GM12872 (cell line): ENCODE data around the gene IL4R.

Experiments
- TF ChIP-seq, protein P1 (sequence below): IDR thresholded peaks from 3 replicates; pipeline ENCODE4 v1.5.1; 2011; ENCODE audit warnings: low read depth, mild to moderate bottlenecking, low read length, moderate library complexity; ENCODE audit not compliant: insufficient read depth

Gene IL4R

GRCh38 chr16:27313422-27314160 lies at the start of gene IL4R:
Gene IL4R, plus strand, starts transcription at chr16:27313974. Its CDS starts 26,230 bp downstream, at chr16:27340204.
- TF ChIP-seq, protein P1, sequence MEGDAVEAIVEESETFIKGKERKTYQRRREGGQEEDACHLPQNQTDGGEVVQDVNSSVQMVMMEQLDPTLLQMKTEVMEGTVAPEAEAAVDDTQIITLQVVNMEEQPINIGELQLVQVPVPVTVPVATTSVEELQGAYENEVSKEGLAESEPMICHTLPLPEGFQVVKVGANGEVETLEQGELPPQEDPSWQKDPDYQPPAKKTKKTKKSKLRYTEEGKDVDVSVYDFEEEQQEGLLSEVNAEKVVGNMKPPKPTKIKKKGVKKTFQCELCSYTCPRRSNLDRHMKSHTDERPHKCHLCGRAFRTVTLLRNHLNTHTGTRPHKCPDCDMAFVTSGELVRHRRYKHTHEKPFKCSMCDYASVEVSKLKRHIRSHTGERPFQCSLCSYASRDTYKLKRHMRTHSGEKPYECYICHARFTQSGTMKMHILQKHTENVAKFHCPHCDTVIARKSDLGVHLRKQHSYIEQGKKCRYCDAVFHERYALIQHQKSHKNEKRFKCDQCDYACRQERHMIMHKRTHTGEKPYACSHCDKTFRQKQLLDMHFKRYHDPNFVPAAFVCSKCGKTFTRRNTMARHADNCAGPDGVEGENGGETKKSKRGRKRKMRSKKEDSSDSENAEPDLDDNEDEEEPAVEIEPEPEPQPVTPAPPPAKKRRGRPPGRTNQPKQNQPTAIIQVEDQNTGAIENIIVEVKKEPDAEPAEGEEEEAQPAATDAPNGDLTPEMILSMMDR, result no peak

GRCh38 chr16:27264151-27264550 lies 49.6 kb upstream of the IL4R start:
- TF ChIP-seq, protein P1, result no peak

DNA sequence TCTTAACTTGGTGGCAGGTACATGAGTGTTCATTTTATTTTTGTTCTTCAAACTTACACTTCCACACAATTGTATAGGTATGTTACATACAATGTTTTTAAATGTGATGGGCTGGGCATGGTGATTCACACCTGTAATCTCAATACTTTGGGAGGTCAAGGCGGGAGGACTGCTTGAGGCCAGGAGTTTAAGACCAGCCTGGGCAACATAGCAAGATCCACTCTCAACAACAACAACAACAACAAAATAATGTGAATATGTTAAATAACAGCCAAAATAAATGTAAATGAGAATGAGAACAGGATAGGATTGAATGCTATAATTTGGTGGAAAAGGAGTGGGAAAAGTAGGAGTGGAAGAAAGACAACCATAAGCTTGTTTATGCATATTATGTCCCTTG lies 47.8 kb upstream of the IL4R start:
- TF ChIP-seq, protein P1, result no peak

GRCh38 chr16:27267037-27267677 lies 46.6 kb upstream of the IL4R start:
- TF ChIP-seq, protein P1, result no peak

- TF ChIP-seq, protein P1, result 0 out of 3 replicates have a peak, but pooled peaks have one; percentile 7
Measured at GRCh38 chr16:27268376-27269299, 45.1 kb upstream of the IL4R start, which contains the start of gene NSMCE1. Gene NSMCE1, minus strand, starts transcription at chr16:27268772. Its CDS starts 11,202 bp downstream, at chr16:27257570.

DNA sequence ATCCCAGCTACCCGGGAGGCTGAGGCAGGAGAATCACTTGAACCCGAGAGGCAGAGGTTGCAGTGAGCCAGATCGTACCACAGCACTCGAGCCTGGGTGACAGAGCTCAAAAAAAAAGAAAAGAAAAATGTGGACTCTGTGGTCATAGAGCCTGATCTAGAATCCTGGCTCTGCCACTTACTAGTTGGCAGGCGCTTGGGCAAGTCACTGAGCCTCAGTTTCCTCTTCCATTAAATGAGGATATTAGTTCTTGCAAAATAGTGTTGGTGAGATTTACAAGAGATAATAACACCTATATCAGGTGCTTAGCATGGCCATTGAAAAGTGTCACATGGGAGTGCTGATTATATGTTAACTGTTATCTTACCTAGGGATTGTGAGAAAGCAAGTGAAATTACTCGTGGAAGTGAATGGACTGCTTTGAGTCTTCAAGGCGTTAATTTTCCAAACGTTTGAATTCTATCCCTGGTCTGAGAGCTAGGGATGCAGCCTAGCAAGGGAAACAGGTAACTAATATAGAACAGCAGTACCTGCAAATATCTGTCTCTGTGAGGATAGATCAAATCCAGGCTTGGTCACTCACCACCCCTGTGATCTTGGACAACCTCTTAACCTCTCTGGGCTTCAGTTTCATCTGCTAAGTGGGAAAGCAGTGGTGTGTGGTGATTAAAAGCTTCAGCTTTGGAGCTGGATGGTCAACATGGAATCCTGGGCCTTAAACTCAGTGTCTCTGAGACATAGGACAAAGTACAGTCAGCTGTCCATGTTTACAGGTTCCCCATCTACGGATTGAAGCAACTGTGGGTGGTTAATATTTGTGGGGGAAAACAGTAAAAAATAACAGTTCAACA lies 44.2 kb upstream of the IL4R start:
- TF ChIP-seq, protein P1, result no peak
